GM21526 (cell line): ENCODE data around the gene LEUTX.

ENCODE experiments used
- ATAC-seq: cut with Tn5 transposase; IDR thresholded peaks from one replicate; pipeline ENCODE4 v1.9.1; 2021; ENCODE audit warnings: moderate library complexity; ENCODE audit not compliant: unreplicated experiment, low FRiP score

Gene LEUTX

GRCh38 chr19:39820696-39821095 is 42.0 kb downstream of the LEUTX start:
- no peak for ATAC-seq

DNA sequence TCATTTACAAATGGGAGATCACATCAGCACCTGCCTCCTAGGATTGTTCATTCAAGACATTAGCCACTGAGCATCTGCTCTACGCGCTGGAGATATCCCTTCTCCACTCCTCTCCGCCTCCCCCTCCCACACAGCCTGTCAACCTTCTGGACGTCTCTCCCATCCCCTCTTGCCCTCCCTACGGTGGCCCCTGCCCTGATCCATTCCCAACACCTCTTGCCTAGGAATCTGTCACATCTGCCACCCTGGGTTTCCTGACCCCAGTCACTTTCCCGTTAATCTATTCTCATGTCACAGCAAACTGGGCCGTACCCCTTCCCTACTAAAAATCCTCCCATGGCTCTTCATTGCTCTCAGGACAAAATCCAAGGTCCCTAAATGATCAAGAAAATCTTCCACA is 45.0 kb downstream of the LEUTX start:
- ATAC-seq = no peak

DNA sequence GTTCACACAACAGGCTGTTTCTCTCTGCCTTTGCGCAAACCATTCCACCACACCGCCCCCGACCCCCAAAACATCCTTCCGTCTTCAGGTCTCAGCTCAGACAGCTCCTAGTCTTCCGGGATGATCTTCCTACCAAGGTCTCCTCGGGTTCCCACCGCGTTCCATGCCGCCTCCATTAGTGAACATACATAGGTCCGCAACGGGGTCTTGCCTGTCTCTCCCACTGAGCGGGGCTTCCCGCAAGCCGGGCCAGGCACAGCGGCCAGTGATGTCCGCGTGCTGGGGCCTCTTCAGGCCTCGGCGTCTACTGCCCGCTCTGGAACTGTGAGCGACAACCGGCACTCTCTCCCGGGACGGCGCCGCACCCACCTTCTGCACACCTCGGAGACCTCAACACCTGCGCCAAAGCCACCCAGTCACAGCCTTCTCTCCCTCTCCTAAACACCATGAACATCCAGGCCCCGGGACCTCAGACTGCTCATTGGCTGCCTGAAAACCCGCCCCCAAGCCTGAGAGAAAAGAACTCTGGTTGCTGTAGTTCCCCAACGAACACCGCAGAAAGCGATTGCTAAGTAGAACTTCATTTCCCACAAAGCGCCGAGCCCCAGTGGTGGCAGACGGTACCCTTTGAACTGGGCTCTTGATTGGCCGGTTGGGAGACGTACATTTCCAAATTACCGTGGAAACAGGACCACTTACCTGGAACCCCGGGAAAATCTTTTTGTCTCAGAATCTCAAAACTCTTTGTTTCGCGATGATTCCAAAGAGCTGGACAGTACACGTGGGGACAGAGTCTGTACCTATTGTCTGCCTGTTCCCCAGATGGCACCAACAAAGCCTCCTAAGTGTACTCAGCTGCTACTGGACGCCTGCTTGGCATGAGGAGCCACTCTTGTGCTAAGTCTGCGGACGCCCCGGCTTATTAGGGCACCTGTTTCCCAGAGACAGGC is 45.8 kb downstream of the LEUTX start:
- ATAC-seq = peak; percentile 50

- no peak for ATAC-seq
These were observed 46.4 kb downstream of the LEUTX start for GRCh38 chr19:39825093-39825463.

GRCh38 chr19:39825531-39826076 is 47.0 kb downstream of the LEUTX start:
- ATAC-seq = no peak

- ATAC-seq = no peak
These were observed 47.8 kb downstream of the LEUTX start for GRCh38 chr19:39826311-39826945.

DNA sequence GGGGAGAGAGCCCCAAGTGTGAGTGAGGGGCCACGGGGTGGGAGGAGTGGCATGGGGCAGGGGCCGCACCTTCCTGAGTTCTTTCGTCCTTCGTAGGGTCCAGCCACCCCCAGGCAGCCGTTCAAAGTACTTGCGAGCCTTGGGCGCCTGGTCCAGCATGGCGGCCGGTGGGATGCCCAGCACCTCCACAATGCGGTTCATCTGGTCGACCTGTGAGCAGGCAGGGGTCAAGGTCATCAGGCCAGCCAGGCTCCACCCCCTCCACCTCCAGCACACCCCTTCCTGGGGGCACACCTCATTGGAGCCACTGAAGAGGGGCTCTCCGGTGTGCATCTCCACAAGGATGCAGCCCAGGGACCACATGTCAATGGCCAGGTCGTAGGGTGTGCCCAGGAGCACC is 48.6 kb downstream of the LEUTX start:
- ATAC-seq = no peak

DNA sequence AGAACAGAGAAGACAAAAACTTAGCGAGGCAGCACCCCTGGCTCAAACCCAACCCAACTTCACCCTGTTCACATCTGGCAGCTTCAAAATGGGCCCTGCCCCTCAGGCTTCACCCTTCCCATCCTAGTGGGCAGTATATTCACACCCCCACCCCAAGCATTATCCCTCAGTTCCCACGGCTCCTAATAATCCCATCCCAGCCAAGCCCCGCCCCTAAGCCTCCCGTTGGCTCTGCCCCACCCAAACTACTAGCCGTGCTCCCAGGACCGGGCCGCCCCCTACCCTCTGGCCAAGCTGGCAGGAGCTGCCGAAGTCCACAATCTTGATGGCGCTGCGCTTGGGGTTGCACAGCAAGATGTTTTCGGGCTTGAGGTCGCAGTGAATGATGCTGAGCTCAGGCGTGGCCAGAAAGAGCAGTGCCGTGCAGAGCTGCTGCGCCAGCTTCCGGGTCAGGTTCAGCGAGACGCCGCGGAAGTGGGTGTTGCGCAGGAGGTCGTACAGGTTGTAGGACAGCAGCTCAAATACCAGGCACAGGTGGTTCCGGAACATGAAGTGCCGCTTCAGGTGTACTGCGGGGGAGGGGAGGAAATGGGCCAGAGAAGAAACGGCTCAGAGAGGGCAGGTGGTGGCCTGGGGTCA is 49.5 kb downstream of the LEUTX start:
- ATAC-seq = no peak

GRCh38 chr19:39828654-39829032 is 50.0 kb downstream of the LEUTX start:
- no peak for ATAC-seq

GRCh38 chr19:39829702-39830275 is 51.1 kb downstream of the LEUTX start:
- no peak for ATAC-seq

- ATAC-seq = no peak
These were observed 51.8 kb downstream of the LEUTX start for GRCh38 chr19:39830406-39830805.

- no peak for ATAC-seq
These were observed 52.2 kb downstream of the LEUTX start for GRCh38 chr19:39830847-39831246.

DNA sequence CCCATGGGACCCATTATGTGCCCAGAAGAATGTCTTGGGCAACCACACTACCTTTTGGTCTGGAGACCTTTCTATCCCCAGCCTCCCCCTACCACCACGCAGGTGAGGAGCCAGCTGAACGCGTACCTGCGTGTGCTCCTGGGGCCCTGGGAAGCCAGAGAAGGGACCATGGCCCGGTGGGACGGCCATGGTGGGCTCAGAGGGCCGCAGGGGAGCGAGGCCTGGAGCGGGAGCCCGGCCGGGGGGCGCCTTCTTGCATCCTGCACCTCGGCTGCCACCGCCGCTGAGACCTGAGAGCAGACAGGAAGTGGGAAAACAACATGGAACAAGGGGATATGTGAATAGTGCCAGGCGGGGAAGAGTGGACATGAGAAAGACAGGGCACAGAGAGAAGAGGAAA is 53.0 kb downstream of the LEUTX start:
- ATAC-seq = no peak

DNA sequence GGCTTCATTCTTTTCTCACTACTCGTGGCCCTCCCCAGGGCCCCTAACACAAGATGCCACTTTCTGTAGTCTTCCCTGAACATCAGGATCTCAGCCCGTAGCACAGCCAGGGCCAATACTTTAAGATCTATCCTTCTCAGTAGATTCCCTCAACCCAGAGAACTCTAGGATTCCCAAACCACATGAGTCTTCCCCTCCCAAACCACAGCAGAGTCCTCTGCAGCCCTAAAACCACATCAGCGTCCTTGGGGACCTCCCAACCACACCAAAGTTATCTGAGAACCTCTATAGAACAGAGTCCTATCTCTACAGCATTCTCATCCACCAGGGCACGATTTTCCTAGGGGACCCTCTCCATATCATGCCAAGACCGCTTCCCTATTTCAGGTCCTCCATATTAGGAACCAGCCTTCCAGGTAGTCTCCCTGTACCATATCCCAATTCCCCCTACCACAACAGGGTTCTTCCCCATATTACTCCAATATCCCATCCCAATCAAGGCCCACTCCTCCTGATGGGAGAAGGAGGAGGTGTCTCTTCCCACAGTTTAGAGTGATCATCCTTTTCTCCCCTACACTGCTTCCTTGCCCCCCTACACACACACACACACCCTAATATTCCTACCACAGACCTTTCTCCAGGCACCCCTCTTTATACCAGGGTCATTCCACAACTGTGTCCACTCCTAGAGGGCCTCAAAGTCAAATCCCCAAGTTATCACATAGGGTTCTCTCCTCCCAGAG is 53.9 kb downstream of the LEUTX start:
- no peak for ATAC-seq

GRCh38 chr19:39833160-39833463 is 54.5 kb downstream of the LEUTX start:
- no peak for ATAC-seq

DNA sequence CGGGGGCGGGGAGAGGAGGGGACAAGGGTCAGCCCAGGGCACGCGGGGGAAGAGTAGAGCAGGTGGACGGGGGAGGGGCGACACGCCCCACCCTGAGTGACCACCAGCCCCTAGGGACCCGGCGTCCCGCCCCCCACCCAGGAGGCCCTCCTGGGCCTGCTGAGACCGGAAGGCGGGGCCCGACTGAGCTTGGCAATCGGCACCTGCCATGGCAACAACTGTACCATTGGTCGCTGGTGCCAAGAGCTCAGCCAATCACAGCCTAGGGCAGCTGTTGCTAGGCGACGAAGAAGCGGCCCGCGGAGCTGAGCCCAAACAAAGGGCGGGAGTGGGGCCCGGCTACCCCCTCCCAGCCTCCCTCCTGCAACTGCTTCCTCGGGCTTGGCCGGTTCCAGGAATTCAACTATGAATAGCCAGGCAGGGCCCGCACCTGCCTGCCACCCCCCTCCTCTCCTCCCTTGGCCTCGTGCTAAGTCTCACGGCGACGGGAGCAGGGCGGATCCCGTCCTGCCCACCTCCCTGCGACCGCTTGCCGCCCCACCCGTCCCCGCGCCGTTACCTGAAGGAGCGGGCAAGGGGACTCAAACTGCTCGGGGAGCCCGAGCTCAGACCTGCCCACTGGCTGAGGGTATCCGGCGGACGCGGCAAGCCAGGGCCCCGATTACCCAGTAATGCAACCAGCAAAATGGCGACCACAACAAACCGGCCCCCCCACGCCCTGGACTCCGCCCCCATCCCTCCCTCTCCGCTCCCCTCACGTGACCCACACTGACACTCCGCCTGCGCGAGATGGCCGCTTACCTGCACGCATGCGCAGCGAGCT is 55.0 kb downstream of the LEUTX start, which contains the start of gene DYRK1B:
Gene DYRK1B (minus strand): TSS at position 699 of the 823 bp plus-strand sequence. CDS start 2,295 bp downstream, outside the sequence.
- peak; percentile 78 for ATAC-seq

DNA sequence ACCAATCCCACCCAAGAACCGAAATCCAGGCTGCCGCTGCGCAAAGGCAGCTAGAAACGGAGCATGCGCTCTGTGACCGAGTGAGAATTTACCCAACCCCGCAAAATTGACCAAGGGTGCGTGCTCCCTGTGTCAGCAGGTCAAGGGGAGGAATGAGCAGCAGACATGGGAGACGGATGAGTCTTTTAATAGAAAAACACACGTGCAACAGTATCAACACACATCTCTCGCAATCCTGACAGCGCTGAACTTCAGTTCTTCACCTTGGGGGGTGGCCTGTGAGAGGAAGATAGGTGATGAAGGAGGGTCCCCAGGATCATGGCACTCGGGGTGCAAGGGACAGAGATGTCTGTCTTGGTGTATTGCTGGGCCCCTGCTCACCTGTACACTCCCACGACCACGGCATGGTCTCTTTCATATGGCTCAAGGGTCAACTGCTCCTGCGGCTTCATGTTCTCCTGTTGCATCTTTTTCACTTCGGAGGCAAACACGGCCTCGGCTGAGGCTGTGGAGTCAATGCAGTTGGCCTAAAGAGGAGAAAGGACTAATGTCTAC is 55.7 kb downstream of the LEUTX start:
- no peak for ATAC-seq
